HL-60 (cell line): Measurements from ENCODE around the gene TAGAP.

Experiments
- DNase-seq, 2 experiments: peaks; one replicate each; pipeline ENCODE4 v3.0.0-alpha.2; 2010 to 2020; ENCODE audit warnings: low read depth in 1 of 2, low spot score in 1 of 2
- H3K27ac ChIP-seq: fragments of 250-450 bp; sonication (Bioruptor Pico); replicated peaks from 2 replicates; pipeline ENCODE4 v1.5.1; 2020; ENCODE audit warnings: mild to moderate bottlenecking, moderate library complexity
- H3K27me3 ChIP-seq: fragments of 250-450 bp; sonication (Bioruptor Pico); 2 replicates; pipeline ENCODE4 v1.5.1; 2021; ENCODE audit warnings: mild to moderate bottlenecking, moderate library complexity; ENCODE audit not compliant: insufficient read depth, poor library complexity, severe bottlenecking
- H3K4me3 ChIP-seq: replicated peaks from 2 replicates; pipeline ENCODE4 v1.5.1; 2011; ENCODE audit warnings: mild to moderate bottlenecking, control low read depth, low read length; ENCODE audit not compliant: insufficient read depth
- GABPA ChIP-seq: IDR thresholded peaks from 2 replicates; pipeline ENCODE4 v1.6.1; 2012; ENCODE audit warnings: low read depth
- POLR2AphosphoS5 ChIP-seq: IDR thresholded peaks from 2 replicates; pipeline ENCODE4 v1.6.1; 2012; ENCODE audit warnings: low read depth
- SPI1 ChIP-seq: IDR thresholded peaks from 2 replicates; pipeline ENCODE4 v1.6.1; 2012; ENCODE audit warnings: low read depth, mild to moderate bottlenecking, borderline replicate concordance
- TF ChIP-seq, protein P1 (sequence below): IDR thresholded peaks from one replicate; pipeline ENCODE4 v1.5.1; 2011; ENCODE audit warnings: low read length, control low read depth, inconsistent platforms; ENCODE audit not compliant: insufficient read depth
- TF ChIP-seq, protein P2 (sequence below): IDR thresholded peaks from 2 replicates; pipeline ENCODE4 v1.6.1; 2012; ENCODE audit warnings: low read depth; ENCODE audit not compliant: insufficient replicate concordance

Gene TAGAP

GRCh38 chr6:159065759-159066329, 21.1 kb upstream of the TAGAP start:
- Histone ChIP-seq H3K27me3 (no peaks in the 10 kb centered on the region), H3K4me3 (no peak overlapping the region), H3K27ac (peak overlapping the region; percentile 13; the same call in 1 of the 2 replicates)
- no peak for DNase-seq
- TF ChIP-seq, protein P1, sequence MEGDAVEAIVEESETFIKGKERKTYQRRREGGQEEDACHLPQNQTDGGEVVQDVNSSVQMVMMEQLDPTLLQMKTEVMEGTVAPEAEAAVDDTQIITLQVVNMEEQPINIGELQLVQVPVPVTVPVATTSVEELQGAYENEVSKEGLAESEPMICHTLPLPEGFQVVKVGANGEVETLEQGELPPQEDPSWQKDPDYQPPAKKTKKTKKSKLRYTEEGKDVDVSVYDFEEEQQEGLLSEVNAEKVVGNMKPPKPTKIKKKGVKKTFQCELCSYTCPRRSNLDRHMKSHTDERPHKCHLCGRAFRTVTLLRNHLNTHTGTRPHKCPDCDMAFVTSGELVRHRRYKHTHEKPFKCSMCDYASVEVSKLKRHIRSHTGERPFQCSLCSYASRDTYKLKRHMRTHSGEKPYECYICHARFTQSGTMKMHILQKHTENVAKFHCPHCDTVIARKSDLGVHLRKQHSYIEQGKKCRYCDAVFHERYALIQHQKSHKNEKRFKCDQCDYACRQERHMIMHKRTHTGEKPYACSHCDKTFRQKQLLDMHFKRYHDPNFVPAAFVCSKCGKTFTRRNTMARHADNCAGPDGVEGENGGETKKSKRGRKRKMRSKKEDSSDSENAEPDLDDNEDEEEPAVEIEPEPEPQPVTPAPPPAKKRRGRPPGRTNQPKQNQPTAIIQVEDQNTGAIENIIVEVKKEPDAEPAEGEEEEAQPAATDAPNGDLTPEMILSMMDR = no peak
- TF ChIP-seq, protein P2, sequence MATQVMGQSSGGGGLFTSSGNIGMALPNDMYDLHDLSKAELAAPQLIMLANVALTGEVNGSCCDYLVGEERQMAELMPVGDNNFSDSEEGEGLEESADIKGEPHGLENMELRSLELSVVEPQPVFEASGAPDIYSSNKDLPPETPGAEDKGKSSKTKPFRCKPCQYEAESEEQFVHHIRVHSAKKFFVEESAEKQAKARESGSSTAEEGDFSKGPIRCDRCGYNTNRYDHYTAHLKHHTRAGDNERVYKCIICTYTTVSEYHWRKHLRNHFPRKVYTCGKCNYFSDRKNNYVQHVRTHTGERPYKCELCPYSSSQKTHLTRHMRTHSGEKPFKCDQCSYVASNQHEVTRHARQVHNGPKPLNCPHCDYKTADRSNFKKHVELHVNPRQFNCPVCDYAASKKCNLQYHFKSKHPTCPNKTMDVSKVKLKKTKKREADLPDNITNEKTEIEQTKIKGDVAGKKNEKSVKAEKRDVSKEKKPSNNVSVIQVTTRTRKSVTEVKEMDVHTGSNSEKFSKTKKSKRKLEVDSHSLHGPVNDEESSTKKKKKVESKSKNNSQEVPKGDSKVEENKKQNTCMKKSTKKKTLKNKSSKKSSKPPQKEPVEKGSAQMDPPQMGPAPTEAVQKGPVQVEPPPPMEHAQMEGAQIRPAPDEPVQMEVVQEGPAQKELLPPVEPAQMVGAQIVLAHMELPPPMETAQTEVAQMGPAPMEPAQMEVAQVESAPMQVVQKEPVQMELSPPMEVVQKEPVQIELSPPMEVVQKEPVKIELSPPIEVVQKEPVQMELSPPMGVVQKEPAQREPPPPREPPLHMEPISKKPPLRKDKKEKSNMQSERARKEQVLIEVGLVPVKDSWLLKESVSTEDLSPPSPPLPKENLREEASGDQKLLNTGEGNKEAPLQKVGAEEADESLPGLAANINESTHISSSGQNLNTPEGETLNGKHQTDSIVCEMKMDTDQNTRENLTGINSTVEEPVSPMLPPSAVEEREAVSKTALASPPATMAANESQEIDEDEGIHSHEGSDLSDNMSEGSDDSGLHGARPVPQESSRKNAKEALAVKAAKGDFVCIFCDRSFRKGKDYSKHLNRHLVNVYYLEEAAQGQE = no peak
- no peak for TF ChIP-seq SPI1
- TF ChIP-seq GABPA = no peak
- no peak for TF ChIP-seq POLR2AphosphoS5

DNA sequence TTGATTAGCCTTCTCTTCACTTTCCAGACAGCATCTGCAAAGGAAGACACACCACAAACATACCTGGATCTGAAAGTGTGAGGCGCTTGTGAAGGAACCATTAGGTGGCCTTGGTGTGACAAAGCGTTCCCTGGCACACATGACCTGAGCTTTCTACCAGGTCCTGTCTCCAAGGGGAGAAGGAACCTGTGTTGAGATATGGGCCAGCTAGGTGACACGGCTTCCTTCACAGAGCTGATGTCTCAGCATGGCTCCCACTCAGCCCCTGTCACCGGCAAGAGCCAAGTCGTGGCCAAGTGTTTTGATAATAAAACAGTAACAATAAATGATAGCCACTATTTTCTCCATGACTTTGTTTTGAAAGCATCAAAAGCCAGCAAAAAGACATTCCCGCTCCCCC, 20.3 kb upstream of the TAGAP start:
- H3K4me3 ChIP-seq = no peak overlapping the region
- TF ChIP-seq GABPA = no peak
- TF ChIP-seq, protein P1 = no peak
- no peak for TF ChIP-seq SPI1
- TF ChIP-seq, protein P2 = no peak
- no peak for TF ChIP-seq POLR2AphosphoS5
- H3K27me3 ChIP-seq = no peaks in the 10 kb centered on the region
- no peak for DNase-seq
- no peak overlapping the region for H3K27ac ChIP-seq

- peak overlapping the region; percentile 82 for H3K27ac ChIP-seq
Observed at GRCh38 chr6:159064477-159064876, 19.7 kb upstream of the TAGAP start.

More at GRCh38 chr6:159064477-159064876, 19.7 kb upstream of the TAGAP start:
- H3K4me3 ChIP-seq = no peak overlapping the region
- H3K27me3 ChIP-seq = no peaks in the 10 kb centered on the region
- no peak for DNase-seq
- TF ChIP-seq, protein P2 = no peak
- TF ChIP-seq GABPA (no peak), POLR2AphosphoS5 (no peak), SPI1 (no peak)
- TF ChIP-seq, protein P1 = no peak
